ENCODE measurements around the gene SRGAP1.

DNA sequence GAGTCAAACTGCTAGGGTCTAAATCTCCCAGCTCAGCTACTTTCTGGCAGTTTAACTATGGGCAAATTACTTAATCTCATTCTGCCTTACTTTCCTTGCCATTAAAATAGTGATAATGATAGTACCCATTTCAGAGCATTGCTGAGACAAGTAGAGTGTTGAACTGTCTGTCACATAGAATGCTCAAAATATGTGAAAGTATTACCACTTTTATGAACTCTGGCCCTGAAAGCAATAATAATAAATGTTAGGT lies 19.9 kb downstream of the SRGAP1 start:
- TF ChIP-seq, protein P1, sequence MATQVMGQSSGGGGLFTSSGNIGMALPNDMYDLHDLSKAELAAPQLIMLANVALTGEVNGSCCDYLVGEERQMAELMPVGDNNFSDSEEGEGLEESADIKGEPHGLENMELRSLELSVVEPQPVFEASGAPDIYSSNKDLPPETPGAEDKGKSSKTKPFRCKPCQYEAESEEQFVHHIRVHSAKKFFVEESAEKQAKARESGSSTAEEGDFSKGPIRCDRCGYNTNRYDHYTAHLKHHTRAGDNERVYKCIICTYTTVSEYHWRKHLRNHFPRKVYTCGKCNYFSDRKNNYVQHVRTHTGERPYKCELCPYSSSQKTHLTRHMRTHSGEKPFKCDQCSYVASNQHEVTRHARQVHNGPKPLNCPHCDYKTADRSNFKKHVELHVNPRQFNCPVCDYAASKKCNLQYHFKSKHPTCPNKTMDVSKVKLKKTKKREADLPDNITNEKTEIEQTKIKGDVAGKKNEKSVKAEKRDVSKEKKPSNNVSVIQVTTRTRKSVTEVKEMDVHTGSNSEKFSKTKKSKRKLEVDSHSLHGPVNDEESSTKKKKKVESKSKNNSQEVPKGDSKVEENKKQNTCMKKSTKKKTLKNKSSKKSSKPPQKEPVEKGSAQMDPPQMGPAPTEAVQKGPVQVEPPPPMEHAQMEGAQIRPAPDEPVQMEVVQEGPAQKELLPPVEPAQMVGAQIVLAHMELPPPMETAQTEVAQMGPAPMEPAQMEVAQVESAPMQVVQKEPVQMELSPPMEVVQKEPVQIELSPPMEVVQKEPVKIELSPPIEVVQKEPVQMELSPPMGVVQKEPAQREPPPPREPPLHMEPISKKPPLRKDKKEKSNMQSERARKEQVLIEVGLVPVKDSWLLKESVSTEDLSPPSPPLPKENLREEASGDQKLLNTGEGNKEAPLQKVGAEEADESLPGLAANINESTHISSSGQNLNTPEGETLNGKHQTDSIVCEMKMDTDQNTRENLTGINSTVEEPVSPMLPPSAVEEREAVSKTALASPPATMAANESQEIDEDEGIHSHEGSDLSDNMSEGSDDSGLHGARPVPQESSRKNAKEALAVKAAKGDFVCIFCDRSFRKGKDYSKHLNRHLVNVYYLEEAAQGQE (IDR thresholded peaks at IDR 0.05; ENCODE audit: insufficient read depth in 1 of 2, low read depth in 2 of 2, low read length in 2 of 2), result no peak
- TF ChIP-seq SIN3A (IDR thresholded peaks at IDR 0.05; ENCODE audit: borderline replicate concordance, insufficient read depth, low read length), result no peak

Data from PFSK-1 (cell line).